ENCODE data around the gene ERAS. TPM values are rescaled to one million over a fixed set of nuclear protein-coding genes. Genes with fewer than 3 reads are reported as not detected.

The ERAS gene
- total RNA-seq, 1 experiment from 2014 or later: not detected

- TSS peak; percentile 81 for BruUV-seq (replicated peaks)
- no peak for TF ChIP-seq CTCF (conservative IDR thresholded peaks at IDR 0.05; ENCODE audit: low read depth, low read length)
- no peak for TF ChIP-seq EZH2 (IDR thresholded peaks at IDR 0.05; ENCODE audit: borderline replicate concordance, low read depth, low read length, poor library complexity, severe bottlenecking)
- no peak for DNase-seq (ENCODE audit: low spot score)
- Histone ChIP-seq H3K4me3 (ENCODE audit: low read depth, low read length, poor library complexity, severe bottlenecking) (peak overlapping the region; percentile 59), H3K36me3 (ENCODE audit: insufficient read depth, low read length, poor library complexity, severe bottlenecking) (no peaks in the 10 kb centered on the region), H3K27ac (ENCODE audit: low read depth, low read length, poor library complexity, severe bottlenecking) (no peak overlapping the region), H3K27me3 (replicated peaks; ENCODE audit: insufficient read depth, low read depth, low read length, poor library complexity) (no peaks in the 10 kb centered on the region), H3K4me1 (ENCODE audit: insufficient read depth, low read length, poor library complexity, severe bottlenecking) (no peaks in the 10 kb centered on the region), H3K9me3 (ENCODE audit: low read depth, low read length, poor library complexity, severe bottlenecking) (no peaks in the 10 kb centered on the region)
- POLR2A ChIA-PET (ENCODE audit: low non-redundant PET): interaction anchor here (0.6 to 0.7 kb wide), 2 partner anchors 103 to 1603 kb away, joined by 4 to 9 read pairs; no protein-coding TSS in a partner anchor
- CTCF ChIA-PET: no interaction called here
- intact Hi-C loops (cut with micrococcal nuclease; ENCODE audit: unreplicated experiment): no loop called here
These were observed 8.0 kb downstream of the ERAS start for GRCh38 chrX:48834383-48834709.

GRCh38 chrX:48835524-48836329 is 9.4 kb downstream of the ERAS start, which contains the start of gene PCSK1N:
TSS of gene PCSK1N (minus strand) at chrX:48835610. CDS start at chrX:48835532, 78 bp downstream.
- no peaks in the 10 kb centered on the region for H3K27me3 ChIP-seq (replicated peaks; ENCODE audit: insufficient read depth, low read depth, low read length, poor library complexity)
- no peak within 1 kb of the TSS for H3K27ac ChIP-seq (ENCODE audit: low read depth, low read length, poor library complexity, severe bottlenecking)
- ChIA-PET POLR2A (ENCODE audit: low non-redundant PET) (no interaction called here), CTCF (interaction anchor here (0.6 kb wide), 1 partner anchor 123 kb away, joined by 7 read pairs; no protein-coding TSS in a partner anchor)
- H3K36me3 ChIP-seq (ENCODE audit: insufficient read depth, low read length, poor library complexity, severe bottlenecking): no peaks in the 10 kb centered on the region
- TF ChIP-seq CTCF (conservative IDR thresholded peaks at IDR 0.05; ENCODE audit: low read depth, low read length) (no peak), EZH2 (IDR thresholded peaks at IDR 0.05; ENCODE audit: borderline replicate concordance, low read depth, low read length, poor library complexity, severe bottlenecking) (no peak)
- peak; percentile 25 for DNase-seq (ENCODE audit: low spot score)
- H3K9me3 ChIP-seq (ENCODE audit: low read depth, low read length, poor library complexity, severe bottlenecking): no peaks in the 10 kb centered on the region
- intact Hi-C loops (cut with micrococcal nuclease; ENCODE audit: unreplicated experiment): no loop called here
- peak within 1 kb of the TSS; percentile 59 for H3K4me3 ChIP-seq (ENCODE audit: low read depth, low read length, poor library complexity, severe bottlenecking)
- no TSS peak for BruUV-seq (replicated peaks)
- H3K4me1 ChIP-seq (ENCODE audit: insufficient read depth, low read length, poor library complexity, severe bottlenecking): no peaks in the 10 kb centered on the region

GRCh38 chrX:48839686-48840085 is 13.4 kb downstream of the ERAS start:
- H3K36me3 ChIP-seq (ENCODE audit: insufficient read depth, low read length, poor library complexity, severe bottlenecking): no peaks in the 10 kb centered on the region
- H3K27ac ChIP-seq (ENCODE audit: low read depth, low read length, poor library complexity, severe bottlenecking): no peak overlapping the region
- no peak for DNase-seq (ENCODE audit: low spot score)
- H3K27me3 ChIP-seq (replicated peaks; ENCODE audit: insufficient read depth, low read depth, low read length, poor library complexity): no peaks in the 10 kb centered on the region
- no peaks in the 10 kb centered on the region for H3K9me3 ChIP-seq (ENCODE audit: low read depth, low read length, poor library complexity, severe bottlenecking)
- no TSS peak for BruUV-seq (replicated peaks)
- ChIA-PET POLR2A (ENCODE audit: low non-redundant PET) (no interaction called here), CTCF (no interaction called here)
- TF ChIP-seq CTCF (conservative IDR thresholded peaks at IDR 0.05; ENCODE audit: low read depth, low read length) (no peak), EZH2 (IDR thresholded peaks at IDR 0.05; ENCODE audit: borderline replicate concordance, low read depth, low read length, poor library complexity, severe bottlenecking) (no peak)
- H3K4me3 ChIP-seq (ENCODE audit: low read depth, low read length, poor library complexity, severe bottlenecking): no peak overlapping the region
- H3K4me1 ChIP-seq (ENCODE audit: insufficient read depth, low read length, poor library complexity, severe bottlenecking): no peaks in the 10 kb centered on the region
- intact Hi-C loops (cut with micrococcal nuclease; ENCODE audit: unreplicated experiment): no loop called here

All from A673 (cell line).